ENCODE measurements around the gene CNTFR.

CNTFR gene

DNA sequence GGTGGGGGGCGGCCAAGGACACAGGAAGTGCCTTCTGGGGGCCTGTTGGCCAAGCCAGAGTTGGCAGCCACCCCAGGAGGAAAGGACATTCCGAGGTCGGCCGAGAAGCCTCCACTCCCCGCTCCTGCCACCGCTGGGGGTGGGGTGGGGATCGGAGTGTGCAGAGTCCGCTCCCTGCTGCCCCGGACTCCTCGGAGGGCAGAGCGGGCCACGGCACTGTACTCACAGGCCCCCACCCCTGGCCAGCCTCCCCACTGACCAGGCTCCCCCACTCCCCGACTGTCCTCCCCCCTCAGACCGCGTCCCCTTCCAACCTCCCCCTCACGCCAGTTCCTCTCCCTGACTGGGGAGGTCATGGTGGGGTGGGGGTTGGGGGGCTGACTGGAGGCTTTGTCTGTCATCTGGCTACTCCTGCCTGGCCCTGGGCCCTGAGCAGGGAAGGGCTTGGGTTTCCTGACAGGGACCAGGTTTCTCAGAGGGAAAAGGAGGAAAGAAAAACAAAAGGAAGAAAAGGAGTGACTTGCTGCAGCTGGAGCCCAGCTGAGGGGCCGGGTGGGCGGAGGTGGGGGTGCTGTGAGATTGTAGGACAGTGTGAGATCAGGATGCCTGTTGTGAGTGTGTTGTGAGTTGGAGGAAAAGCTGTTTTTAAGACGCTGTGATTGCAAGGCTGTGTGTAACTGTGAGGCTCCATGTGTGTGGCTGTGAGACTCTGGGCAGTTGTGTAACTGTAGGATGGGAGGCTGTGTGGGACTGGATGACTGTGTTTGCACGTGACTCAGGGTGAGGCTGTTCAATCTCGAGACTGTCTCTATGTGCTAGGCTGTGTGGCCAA lies 29.7 kb downstream of the CNTFR start:
- no peak overlapping the region for H3K4me3 ChIP-seq (replicated peaks; ENCODE audit: insufficient read depth, low read length)
- H3K27me3 ChIP-seq (ENCODE audit: insufficient read depth, poor library complexity, severe bottlenecking), result peaks cover 17% of the 10 kb centered on the region
- DNase-seq (ENCODE audit: low read depth in 1 of 2, low spot score in 1 of 2), result no peak
- no peak for TF ChIP-seq GABPA (IDR thresholded peaks at IDR 0.05; ENCODE audit: low read depth)
- no peak for TF ChIP-seq POLR2AphosphoS5 (IDR thresholded peaks at IDR 0.05; ENCODE audit: low read depth)
- TF ChIP-seq, protein P1, sequence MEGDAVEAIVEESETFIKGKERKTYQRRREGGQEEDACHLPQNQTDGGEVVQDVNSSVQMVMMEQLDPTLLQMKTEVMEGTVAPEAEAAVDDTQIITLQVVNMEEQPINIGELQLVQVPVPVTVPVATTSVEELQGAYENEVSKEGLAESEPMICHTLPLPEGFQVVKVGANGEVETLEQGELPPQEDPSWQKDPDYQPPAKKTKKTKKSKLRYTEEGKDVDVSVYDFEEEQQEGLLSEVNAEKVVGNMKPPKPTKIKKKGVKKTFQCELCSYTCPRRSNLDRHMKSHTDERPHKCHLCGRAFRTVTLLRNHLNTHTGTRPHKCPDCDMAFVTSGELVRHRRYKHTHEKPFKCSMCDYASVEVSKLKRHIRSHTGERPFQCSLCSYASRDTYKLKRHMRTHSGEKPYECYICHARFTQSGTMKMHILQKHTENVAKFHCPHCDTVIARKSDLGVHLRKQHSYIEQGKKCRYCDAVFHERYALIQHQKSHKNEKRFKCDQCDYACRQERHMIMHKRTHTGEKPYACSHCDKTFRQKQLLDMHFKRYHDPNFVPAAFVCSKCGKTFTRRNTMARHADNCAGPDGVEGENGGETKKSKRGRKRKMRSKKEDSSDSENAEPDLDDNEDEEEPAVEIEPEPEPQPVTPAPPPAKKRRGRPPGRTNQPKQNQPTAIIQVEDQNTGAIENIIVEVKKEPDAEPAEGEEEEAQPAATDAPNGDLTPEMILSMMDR (IDR thresholded peaks at IDR 0.05; ENCODE audit: insufficient read depth, low read length), result no peak
- TF ChIP-seq SPI1 (IDR thresholded peaks at IDR 0.05; ENCODE audit: borderline replicate concordance, low read depth), result no peak
- TF ChIP-seq, protein P2, sequence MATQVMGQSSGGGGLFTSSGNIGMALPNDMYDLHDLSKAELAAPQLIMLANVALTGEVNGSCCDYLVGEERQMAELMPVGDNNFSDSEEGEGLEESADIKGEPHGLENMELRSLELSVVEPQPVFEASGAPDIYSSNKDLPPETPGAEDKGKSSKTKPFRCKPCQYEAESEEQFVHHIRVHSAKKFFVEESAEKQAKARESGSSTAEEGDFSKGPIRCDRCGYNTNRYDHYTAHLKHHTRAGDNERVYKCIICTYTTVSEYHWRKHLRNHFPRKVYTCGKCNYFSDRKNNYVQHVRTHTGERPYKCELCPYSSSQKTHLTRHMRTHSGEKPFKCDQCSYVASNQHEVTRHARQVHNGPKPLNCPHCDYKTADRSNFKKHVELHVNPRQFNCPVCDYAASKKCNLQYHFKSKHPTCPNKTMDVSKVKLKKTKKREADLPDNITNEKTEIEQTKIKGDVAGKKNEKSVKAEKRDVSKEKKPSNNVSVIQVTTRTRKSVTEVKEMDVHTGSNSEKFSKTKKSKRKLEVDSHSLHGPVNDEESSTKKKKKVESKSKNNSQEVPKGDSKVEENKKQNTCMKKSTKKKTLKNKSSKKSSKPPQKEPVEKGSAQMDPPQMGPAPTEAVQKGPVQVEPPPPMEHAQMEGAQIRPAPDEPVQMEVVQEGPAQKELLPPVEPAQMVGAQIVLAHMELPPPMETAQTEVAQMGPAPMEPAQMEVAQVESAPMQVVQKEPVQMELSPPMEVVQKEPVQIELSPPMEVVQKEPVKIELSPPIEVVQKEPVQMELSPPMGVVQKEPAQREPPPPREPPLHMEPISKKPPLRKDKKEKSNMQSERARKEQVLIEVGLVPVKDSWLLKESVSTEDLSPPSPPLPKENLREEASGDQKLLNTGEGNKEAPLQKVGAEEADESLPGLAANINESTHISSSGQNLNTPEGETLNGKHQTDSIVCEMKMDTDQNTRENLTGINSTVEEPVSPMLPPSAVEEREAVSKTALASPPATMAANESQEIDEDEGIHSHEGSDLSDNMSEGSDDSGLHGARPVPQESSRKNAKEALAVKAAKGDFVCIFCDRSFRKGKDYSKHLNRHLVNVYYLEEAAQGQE (IDR thresholded peaks at IDR 0.05; ENCODE audit: insufficient replicate concordance, low read depth), result no peak
- no peak overlapping the region for H3K27ac ChIP-seq (replicated peaks)

DNA sequence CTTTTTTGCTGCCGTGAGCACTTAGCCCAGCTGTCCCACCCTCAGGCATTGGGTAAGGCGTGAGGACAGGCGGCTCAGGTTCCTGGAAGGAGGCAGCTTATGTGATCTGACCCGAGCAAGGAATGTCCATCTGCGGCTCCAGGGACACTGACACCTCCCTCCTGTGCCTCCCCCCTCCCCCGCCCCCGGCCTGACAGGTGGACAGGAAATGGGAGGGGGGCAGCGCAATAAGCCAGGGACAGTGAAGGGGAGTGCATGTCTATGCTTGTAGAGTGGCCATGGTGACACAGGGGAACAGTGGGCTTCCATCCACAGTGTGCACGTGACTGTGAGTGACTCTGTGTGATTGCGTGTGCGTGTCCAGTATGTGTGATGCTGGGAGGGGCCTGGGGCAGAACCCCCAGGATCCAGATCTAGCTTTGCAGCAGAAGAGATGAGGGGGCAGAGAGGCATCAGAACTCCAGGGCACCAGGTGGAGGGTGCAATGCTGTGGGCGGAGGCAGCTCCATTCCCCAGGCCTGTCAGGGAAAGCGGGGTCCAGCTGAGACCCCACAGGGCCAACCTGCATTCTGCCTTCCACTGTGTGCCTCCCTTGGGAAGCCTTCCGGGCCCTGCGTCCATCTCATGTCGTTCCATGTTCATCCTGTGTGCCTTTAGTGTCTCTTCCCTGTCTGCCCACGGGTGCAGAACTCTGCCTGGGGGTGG lies 30.5 kb downstream of the CNTFR start:
- Histone ChIP-seq H3K4me3 (replicated peaks; ENCODE audit: insufficient read depth, low read length) (no peak overlapping the region), H3K27me3 (ENCODE audit: insufficient read depth, poor library complexity, severe bottlenecking) (peaks cover 21% of the 10 kb centered on the region), H3K27ac (replicated peaks) (no peak overlapping the region)
- TF ChIP-seq, protein P1 (IDR thresholded peaks at IDR 0.05; ENCODE audit: insufficient read depth, low read length), result no peak
- TF ChIP-seq, protein P2 (IDR thresholded peaks at IDR 0.05; ENCODE audit: insufficient replicate concordance, low read depth), result no peak
- no peak for TF ChIP-seq GABPA (IDR thresholded peaks at IDR 0.05; ENCODE audit: low read depth)
- no peak for TF ChIP-seq POLR2AphosphoS5 (IDR thresholded peaks at IDR 0.05; ENCODE audit: low read depth)
- TF ChIP-seq SPI1 (IDR thresholded peaks at IDR 0.05; ENCODE audit: borderline replicate concordance, low read depth), result no peak
- no peak for DNase-seq (ENCODE audit: low read depth in 1 of 2, low spot score in 1 of 2)

DNA sequence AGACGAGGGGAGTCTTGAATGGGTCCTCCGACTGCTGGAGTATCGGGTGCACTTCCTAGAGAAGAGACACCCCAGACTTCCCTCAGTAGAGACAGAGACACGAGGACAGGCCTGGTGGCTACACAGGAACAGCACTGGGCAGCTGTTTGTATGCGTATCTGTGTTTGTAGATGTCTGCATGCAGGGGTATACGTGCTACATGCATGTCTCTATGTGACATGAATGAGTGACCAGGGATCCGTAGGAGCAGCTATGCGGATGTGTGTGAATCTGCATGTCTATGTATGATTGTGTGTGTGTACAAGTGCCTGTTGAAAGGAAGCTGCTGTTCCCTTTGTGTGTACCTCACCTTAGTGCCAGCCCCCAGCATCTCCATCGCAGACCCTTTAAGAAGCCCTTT lies 31.2 kb downstream of the CNTFR start:
- peaks cover 24% of the 10 kb centered on the region for H3K27me3 ChIP-seq (ENCODE audit: insufficient read depth, poor library complexity, severe bottlenecking)
- TF ChIP-seq POLR2AphosphoS5 (IDR thresholded peaks at IDR 0.05; ENCODE audit: low read depth) (no peak), GABPA (IDR thresholded peaks at IDR 0.05; ENCODE audit: low read depth) (no peak), SPI1 (IDR thresholded peaks at IDR 0.05; ENCODE audit: borderline replicate concordance, low read depth) (no peak)
- TF ChIP-seq, protein P1 (IDR thresholded peaks at IDR 0.05; ENCODE audit: insufficient read depth, low read length), result no peak
- TF ChIP-seq, protein P2 (IDR thresholded peaks at IDR 0.05; ENCODE audit: insufficient replicate concordance, low read depth), result no peak
- no peak overlapping the region for H3K4me3 ChIP-seq (replicated peaks; ENCODE audit: insufficient read depth, low read length)
- H3K27ac ChIP-seq (replicated peaks), result no peak overlapping the region
- DNase-seq (ENCODE audit: low read depth in 1 of 2, low spot score in 1 of 2), result no peak
